Fibroblast of villous mesenchyme (primary cell): ENCODE measurements around the gene PGM2. TPM values are rescaled to one million over a fixed set of nuclear protein-coding genes. Genes with fewer than 3 reads are reported as not detected.
"Not testable (repeated sequence)": the region's sequence is repeated elsewhere in the genome, so short reads cannot be mapped to it uniquely, and the experiment has no call there.

ENCODE experiments used
- DNase-seq: peaks from one replicate; pipeline ENCODE4 v3.0.0-alpha.2; 2010; ENCODE audit warnings: low read depth
- H3K4me3 ChIP-seq: 2 replicates; pipeline ENCODE4 v1.5.1; 2011; ENCODE audit warnings: low read depth, mild to moderate bottlenecking, low read length
- CTCF ChIP-seq: IDR thresholded peaks from 2 replicates; pipeline ENCODE4 v1.5.1; 2012; ENCODE audit warnings: low read depth, mild to moderate bottlenecking, low read length; ENCODE audit not compliant: insufficient read depth
- total RNA-seq: library from RNA; depleted of rRNA; stranded (reverse); fragments of >200 nt; gene quantifications from 2 replicates; pipeline ENCODE4 v1.2.3, GENCODE V29; 2012

PGM2 gene
- 25.9 and 28.7 TPM in 2 replicates for total RNA-seq

DNA sequence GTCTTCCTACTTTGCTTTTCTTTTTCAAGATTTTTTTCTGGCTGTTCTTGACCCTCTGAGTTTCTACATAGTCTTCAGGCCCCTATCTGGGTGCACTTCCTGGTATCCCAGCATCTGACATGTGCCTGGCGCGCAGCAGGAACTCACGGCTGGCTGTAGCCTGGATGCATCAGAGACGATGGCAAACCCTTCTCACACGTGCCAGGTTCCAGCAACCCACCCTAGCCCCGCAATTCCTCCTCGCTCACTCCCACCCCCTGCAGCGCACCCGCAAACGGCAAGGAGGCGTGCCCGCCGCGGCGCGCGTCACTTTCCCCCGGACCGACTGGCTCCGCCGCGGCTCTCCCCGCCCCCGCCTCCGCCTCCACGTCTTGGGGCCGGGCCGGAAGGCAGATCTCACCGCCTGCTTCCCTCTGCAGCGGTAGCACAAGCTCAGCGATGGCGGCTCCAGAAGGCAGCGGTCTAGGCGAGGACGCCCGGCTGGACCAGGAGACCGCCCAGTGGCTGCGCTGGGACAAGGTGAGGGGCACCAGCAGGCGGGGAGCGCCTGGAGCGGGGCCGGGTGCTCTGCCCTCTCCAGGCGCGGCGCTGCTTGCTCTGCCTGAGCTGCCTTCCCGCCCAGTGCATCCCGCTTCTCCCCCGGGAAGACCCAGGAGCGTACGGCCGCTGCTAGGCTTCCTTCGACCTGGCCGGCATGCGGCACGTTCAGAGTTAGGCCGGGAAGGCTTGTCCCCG, at the start of gene PGM2:
Gene PGM2 (plus strand): TSS at position 392 of the 735 bp plus-strand sequence. CDS start 47 bp downstream, at position 439.
- DNase-seq: peak; percentile 73
- H3K4me3 ChIP-seq: peak within 1 kb of the TSS; percentile 76
- no peak for TF ChIP-seq CTCF

DNA sequence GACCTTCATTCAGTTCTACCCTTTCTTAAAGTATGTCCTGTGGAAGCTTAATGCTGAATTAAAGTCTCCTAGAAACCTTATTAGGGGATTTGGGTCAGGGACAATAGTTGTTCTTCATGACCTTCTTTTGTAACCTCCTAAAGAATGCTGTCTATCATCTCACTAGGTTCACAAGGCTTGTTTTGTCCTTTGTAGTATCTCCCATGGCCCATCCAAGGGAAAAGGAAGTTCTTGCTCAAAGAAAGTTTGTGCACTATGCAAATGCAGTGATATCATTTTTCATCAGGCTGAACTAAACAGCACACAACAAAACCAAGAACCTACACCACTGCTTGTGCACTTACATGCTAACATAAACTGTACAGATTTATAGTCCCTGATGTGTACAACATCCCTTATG, 46.6 kb upstream of the PGM2 start:
- no peak for DNase-seq
- H3K4me3 ChIP-seq: no peak overlapping the region
- no peak for TF ChIP-seq CTCF

DNA sequence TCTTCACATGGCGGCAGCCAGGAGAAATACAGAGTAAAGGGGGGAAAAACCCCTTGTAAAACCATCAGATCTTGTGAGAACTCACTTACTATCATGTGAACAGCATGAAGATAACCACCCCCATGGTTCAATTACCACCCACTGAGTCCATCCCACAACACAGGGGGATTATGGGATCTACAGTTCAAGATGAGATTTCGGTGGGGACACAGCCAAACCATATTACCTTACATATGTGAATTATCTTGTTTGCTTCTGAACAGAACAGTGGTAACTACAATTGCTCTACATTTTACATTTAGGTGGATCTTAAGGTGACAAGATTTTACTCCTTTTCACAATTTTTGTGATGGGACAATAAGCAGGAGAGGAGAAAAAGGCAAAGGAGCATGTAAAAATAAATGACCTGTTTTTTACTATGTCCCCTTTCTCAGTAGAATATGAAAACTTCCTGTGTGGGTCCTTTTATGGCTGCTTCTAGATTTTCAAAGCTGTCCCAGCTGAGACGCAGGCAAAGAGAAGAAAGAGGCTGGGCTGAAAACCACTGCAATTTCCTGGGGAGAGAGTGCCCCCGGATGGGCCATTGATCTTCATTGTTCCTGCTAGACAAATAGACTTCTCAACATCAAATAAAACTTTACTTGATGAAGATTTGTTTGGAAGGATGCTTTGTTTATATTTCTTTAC, 45.9 kb upstream of the PGM2 start:
- H3K4me3 ChIP-seq: no peak overlapping the region
- no peak for TF ChIP-seq CTCF
- DNase-seq: peak; percentile 9

- no peak for TF ChIP-seq CTCF
- DNase-seq: no peak
Observed at GRCh38 chr4:37781131-37781455, 45.4 kb upstream of the PGM2 start.

GRCh38 chr4:37786267-37786666, 40.2 kb upstream of the PGM2 start:
- not testable (repeated sequence) for DNase-seq, H3K4me3 ChIP-seq

More at GRCh38 chr4:37781131-37781455, 45.4 kb upstream of the PGM2 start:
- no peak overlapping the region for H3K4me3 ChIP-seq

- H3K4me3 ChIP-seq, DNase-seq: not testable (repeated sequence)
Observed at GRCh38 chr4:37787883-37788460, 38.5 kb upstream of the PGM2 start.

GRCh38 chr4:37788819-37789218, 37.7 kb upstream of the PGM2 start:
- H3K4me3 ChIP-seq: no peak overlapping the region
- DNase-seq: no peak
- no peak for TF ChIP-seq CTCF
